Measurements from ENCODE around the gene SPNS2.
A peak's percentile ranks its signal among the peaks of the same experiment; 100 is the strongest.

Gene SPNS2

DNA sequence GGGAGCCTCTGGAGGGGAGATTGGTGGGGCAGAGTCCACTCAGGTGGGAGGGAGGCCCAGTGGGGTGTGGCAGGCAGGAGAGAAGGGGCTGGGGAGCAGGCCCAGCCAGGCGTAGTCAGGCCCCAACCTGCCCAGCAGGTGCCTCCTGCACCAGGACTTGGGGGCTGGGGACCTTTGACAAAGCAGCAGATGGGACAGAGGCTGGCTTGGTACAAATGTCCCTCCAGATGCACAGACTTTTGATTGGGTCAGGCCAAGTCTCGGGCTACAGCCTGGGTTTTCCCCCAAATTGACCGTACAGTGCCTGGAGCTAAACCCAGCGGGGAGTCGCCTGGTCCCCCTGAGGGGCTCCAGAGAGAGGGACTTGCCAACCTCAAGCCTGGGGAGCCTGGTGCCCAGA, 61.3 kb downstream of the SPNS2 start:
- no peak for DNase-seq
- peaks cover 47% of the 10 kb centered on the region for H3K4me1 Mint-ChIP-seq
- H3K27me3 Mint-ChIP-seq (ENCODE audit: low read depth, poor library complexity) = peaks cover 15% of the 10 kb centered on the region
- no peaks in the 10 kb centered on the region for H3K9me3 Mint-ChIP-seq
- no peak overlapping the region for H3K4me3 Mint-ChIP-seq
- TF ChIP-seq, protein P1, sequence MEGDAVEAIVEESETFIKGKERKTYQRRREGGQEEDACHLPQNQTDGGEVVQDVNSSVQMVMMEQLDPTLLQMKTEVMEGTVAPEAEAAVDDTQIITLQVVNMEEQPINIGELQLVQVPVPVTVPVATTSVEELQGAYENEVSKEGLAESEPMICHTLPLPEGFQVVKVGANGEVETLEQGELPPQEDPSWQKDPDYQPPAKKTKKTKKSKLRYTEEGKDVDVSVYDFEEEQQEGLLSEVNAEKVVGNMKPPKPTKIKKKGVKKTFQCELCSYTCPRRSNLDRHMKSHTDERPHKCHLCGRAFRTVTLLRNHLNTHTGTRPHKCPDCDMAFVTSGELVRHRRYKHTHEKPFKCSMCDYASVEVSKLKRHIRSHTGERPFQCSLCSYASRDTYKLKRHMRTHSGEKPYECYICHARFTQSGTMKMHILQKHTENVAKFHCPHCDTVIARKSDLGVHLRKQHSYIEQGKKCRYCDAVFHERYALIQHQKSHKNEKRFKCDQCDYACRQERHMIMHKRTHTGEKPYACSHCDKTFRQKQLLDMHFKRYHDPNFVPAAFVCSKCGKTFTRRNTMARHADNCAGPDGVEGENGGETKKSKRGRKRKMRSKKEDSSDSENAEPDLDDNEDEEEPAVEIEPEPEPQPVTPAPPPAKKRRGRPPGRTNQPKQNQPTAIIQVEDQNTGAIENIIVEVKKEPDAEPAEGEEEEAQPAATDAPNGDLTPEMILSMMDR (IDR thresholded peaks at IDR 0.05) = no peak
- no peak overlapping the region for H3K27ac Mint-ChIP-seq
- H3K36me3 Mint-ChIP-seq (ENCODE audit: low read depth) = no peaks in the 10 kb centered on the region

DNA sequence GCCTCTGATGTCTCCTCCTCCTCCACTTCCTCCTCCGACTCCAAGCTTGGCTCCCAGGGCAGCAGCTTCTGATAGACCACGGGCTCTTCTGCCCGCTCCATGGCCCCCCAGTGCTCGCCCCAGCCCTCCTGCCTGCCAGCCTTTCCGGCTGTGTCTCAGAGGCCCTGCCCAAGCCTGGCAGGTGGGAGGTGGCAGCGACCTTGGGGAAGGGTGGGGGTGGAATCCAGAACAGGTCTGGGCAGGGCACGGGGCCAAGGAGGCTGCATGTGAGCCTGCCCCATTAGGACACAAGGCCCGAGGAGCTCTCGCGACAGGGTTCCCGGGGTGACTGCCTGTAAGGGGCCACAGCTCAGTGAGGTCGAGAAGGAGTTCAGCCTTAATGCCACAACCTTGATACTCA, 61.7 kb downstream of the SPNS2 start, which contains the start of gene GGT6:
TSS of gene GGT6 (minus strand) at position 157 of the 400 bp plus-strand sequence. CDS start at position 101, 56 bp downstream.
- TF ChIP-seq, protein P1 (IDR thresholded peaks at IDR 0.05) = no peak
- peaks cover 15% of the 10 kb centered on the region for H3K27me3 Mint-ChIP-seq (ENCODE audit: low read depth, poor library complexity)
- no peak within 1 kb of the TSS for H3K4me3 Mint-ChIP-seq
- H3K36me3 Mint-ChIP-seq (ENCODE audit: low read depth) = no peaks in the 10 kb centered on the region
- H3K27ac Mint-ChIP-seq = no peak within 1 kb of the TSS
- H3K4me1 Mint-ChIP-seq = peaks cover 45% of the 10 kb centered on the region
- no peaks in the 10 kb centered on the region for H3K9me3 Mint-ChIP-seq
- DNase-seq = no peak

DNA sequence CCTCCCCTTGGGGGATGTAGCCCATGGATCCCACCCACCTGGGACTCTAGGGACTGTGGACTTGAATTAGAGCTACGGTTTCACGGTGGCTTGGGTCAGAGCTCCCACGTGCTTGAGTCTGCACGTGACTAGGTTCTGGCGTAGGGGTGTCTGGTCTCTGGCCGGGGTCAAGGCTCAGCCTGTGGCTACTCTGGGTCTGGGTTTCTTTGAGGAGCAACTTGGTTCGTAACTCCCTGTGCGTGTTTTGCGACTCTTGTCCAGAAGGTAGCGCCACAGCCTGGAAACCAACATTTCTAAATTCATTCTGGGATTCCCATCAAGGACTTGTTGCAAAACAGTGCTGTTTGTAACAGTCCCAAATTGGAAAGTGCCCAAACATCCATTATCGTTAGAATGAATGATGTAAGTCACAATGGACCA, 62.2 kb downstream of the SPNS2 start:
- H3K4me3 Mint-ChIP-seq = no peak overlapping the region
- peaks cover 17% of the 10 kb centered on the region for H3K27me3 Mint-ChIP-seq (ENCODE audit: low read depth, poor library complexity)
- TF ChIP-seq, protein P1 (IDR thresholded peaks at IDR 0.05) = no peak
- H3K36me3 Mint-ChIP-seq (ENCODE audit: low read depth) = no peaks in the 10 kb centered on the region
- H3K9me3 Mint-ChIP-seq = no peaks in the 10 kb centered on the region
- no peak for DNase-seq
- H3K27ac Mint-ChIP-seq = no peak overlapping the region
- H3K4me1 Mint-ChIP-seq = peaks cover 45% of the 10 kb centered on the region

DNA sequence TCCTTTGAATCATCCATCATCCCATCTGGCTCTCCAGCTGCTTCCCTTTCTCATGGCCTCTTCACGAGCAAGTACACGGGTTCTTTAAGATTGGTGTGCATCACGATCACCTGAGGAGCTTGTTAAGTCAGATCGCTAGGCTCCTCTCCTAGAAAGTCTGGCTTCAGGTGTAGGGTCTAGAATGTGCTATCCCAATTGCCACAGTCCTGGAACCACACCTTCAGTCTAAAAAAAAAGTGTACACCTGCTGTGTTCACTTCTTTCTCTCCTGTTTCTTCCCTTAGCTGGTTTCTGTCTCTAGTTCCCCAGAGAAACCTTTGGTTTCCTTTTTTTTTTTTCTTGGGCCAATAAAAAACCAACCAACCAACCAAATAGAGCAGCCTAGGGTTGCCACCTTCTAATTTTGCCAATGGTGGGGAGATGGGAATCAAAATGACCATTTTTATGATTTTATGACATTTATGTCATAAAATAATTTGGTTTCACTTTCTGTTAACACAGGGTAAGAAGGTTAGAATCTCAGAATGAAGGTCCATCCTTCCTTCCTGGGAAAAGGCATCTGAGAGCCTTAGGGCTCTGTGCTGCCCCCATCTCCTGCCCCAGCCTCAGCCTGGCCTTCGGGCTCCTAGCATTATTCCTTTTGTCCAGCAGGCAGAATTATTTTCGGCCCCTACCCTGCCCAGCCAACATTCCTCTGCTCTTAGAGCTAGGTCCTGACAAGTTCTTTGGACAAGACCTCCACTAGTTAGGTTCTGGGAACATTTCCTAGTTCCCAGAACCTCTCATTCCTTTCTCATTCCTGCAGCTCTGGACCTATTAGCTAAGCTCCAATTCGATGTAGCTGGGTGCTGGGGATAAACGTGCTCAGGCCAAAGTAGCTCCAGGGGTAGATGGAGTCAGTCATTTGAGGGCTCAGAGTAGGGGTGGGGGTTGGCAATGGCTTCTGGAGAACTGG, 63.6 kb downstream of the SPNS2 start:
- H3K36me3 Mint-ChIP-seq (ENCODE audit: low read depth) = no peaks in the 10 kb centered on the region
- no peak overlapping the region for H3K27ac Mint-ChIP-seq
- TF ChIP-seq, protein P1 (IDR thresholded peaks at IDR 0.05) = no peak
- no peak for DNase-seq
- peaks cover 44% of the 10 kb centered on the region for H3K4me1 Mint-ChIP-seq
- H3K9me3 Mint-ChIP-seq = no peaks in the 10 kb centered on the region
- peaks cover 18% of the 10 kb centered on the region for H3K27me3 Mint-ChIP-seq (ENCODE audit: low read depth, poor library complexity)
- no peak overlapping the region for H3K4me3 Mint-ChIP-seq

DNA sequence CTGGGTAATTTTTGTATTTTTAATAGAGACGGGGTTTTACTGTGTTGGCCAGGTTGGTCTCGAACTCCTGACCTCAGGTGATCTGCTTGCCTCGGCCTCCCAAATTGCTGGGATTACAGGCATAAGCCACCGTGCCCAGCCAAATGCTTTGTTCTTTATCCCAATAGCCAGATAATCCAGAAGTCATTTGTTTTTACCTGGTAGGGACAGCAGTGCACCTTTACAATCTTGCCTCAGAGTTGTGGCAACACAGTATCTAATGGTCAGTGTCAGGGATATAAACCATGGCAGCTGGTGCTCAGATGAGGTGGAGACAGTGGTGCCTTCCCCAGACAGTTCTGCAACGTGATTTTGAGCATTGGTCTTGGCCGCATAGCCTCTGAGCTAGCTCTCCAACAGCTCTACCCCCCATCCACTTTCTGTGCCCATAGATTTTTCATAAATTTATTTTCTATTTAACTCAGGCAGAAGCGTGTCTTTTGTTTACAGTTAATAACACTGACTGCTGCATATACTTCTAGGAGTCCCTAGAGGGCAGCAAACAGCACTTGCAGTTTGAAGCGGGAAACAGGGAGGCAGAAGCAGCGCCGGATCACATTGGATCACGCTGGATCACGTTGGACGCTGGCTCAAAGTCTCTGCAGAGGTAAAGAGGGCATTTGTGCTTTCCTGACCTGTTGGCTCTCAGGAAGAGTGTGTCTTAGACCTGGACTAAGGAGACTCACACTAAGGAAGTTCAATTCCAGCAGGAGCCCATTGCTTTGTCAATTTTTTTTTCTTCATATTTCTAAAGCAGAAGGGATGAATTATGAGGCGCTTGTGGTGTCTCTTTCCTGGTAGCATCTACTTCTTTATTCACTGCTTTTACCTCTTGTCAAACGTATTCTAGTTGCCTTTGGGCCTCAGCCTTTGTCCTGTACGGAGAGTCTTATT, 66.8 kb downstream of the SPNS2 start:
- Mint-ChIP-seq H3K9me3 (no peaks in the 10 kb centered on the region), H3K27me3 (ENCODE audit: low read depth, poor library complexity) (peaks cover 18% of the 10 kb centered on the region), H3K4me1 (peaks cover 60% of the 10 kb centered on the region), H3K27ac (no peak overlapping the region), H3K4me3 (no peak overlapping the region), H3K36me3 (ENCODE audit: low read depth) (no peaks in the 10 kb centered on the region)
- DNase-seq = peak; percentile 59
- TF ChIP-seq, protein P1 (IDR thresholded peaks at IDR 0.05) = peak; percentile 80
